ENCODE results near the gene ZDHHC20.

ZDHHC20 gene

GRCh38 chr13:21458813-21459701, at the start of gene ZDHHC20:
TSS of gene ZDHHC20 (minus strand) at chr13:21459303. CDS start at chr13:21459171, 132 bp downstream.
- no peak for TF ChIP-seq CTCF (IDR thresholded peaks at IDR 0.05; ENCODE audit: insufficient read depth, low read depth, low read length, missing control alignments)
- DNase-seq (ENCODE audit: low read depth): peak; percentile 83
- peak within 1 kb of the TSS; percentile 80 for H3K4me3 ChIP-seq (ENCODE audit: low read length)

- no peak for DNase-seq (ENCODE audit: low read depth)
- no peak for TF ChIP-seq CTCF (IDR thresholded peaks at IDR 0.05; ENCODE audit: insufficient read depth, low read depth, low read length, missing control alignments)
- H3K4me3 ChIP-seq (ENCODE audit: low read length): no peak overlapping the region
These were observed 45.3 kb upstream of the ZDHHC20 start for GRCh38 chr13:21504379-21504778.

GRCh38 chr13:21501686-21502085, 42.6 kb upstream of the ZDHHC20 start:
- no peak for DNase-seq (ENCODE audit: low read depth)
- H3K4me3 ChIP-seq (ENCODE audit: low read length): no peak overlapping the region
- TF ChIP-seq CTCF (IDR thresholded peaks at IDR 0.05; ENCODE audit: insufficient read depth, low read depth, low read length, missing control alignments): peak; percentile 4

GRCh38 chr13:21486322-21486721, 27.2 kb upstream of the ZDHHC20 start:
- H3K4me3 ChIP-seq (ENCODE audit: low read length): no peak overlapping the region
- no peak for TF ChIP-seq CTCF (IDR thresholded peaks at IDR 0.05; ENCODE audit: insufficient read depth, low read depth, low read length, missing control alignments)
- no peak for DNase-seq (ENCODE audit: low read depth)

GRCh38 chr13:21483748-21484147, 24.6 kb upstream of the ZDHHC20 start:
- no peak for TF ChIP-seq CTCF (IDR thresholded peaks at IDR 0.05; ENCODE audit: insufficient read depth, low read depth, low read length, missing control alignments)
- no peak for DNase-seq (ENCODE audit: low read depth)
- no peak overlapping the region for H3K4me3 ChIP-seq (ENCODE audit: low read length)

- no peak for TF ChIP-seq CTCF (IDR thresholded peaks at IDR 0.05; ENCODE audit: insufficient read depth, low read depth, low read length, missing control alignments)
- no peak overlapping the region for H3K4me3 ChIP-seq (ENCODE audit: low read length)
- DNase-seq (ENCODE audit: low read depth): no peak
These were observed 22.3 kb upstream of the ZDHHC20 start for GRCh38 chr13:21481359-21481758.
